Mesothelial cell of epicardium (in vitro differentiated cells): ENCODE data around the gene TOMM20. TPM values are rescaled to one million over a fixed set of nuclear protein-coding genes. Genes with fewer than 3 reads are reported as not detected.
A peak's percentile ranks its signal among the peaks of the same experiment; 100 is the strongest.

Source experiments
- DNase-seq, 2 experiments: peaks; one replicate each; pipeline ENCODE4 v3.0.0; 2021; ENCODE audit warnings: low spot score in 2 of 2; ENCODE audit not compliant: unreplicated experiment in 2 of 2
- H3K27ac Mint-ChIP-seq: 2 replicates; pipeline ENCODE4 v1.8.0; 2021; ENCODE audit warnings: mixed read lengths
- H3K27me3 Mint-ChIP-seq: 2 replicates; pipeline ENCODE4 v1.8.0; 2021; ENCODE audit warnings: low read depth, mixed read lengths
- H3K36me3 Mint-ChIP-seq: 2 replicates; pipeline ENCODE4 v1.8.0; 2021; ENCODE audit warnings: mixed read lengths
- H3K4me1 Mint-ChIP-seq: 2 replicates; pipeline ENCODE4 v1.8.0; 2021; ENCODE audit warnings: mixed read lengths
- H3K4me3 Mint-ChIP-seq: 2 replicates; pipeline ENCODE4 v1.8.0; 2021; ENCODE audit warnings: mild to moderate bottlenecking, moderate library complexity, mixed read lengths
- H3K9me3 Mint-ChIP-seq: 2 replicates; pipeline ENCODE4 v1.8.0; 2021; ENCODE audit warnings: mixed read lengths
- CTCF ChIP-seq: fragments of 200-600 bp; sonication (generic); IDR thresholded peaks from one replicate; pipeline ENCODE4 v1.5.0; 2021; ENCODE audit warnings: antibody characterized with exemption; ENCODE audit not compliant: unreplicated experiment
- total RNA-seq: library from RNA; stranded (reverse); gene quantifications from 3 replicates; pipeline ENCODE4 v1.2.1, GENCODE V29; 2021

Gene TOMM20
- total RNA-seq, 1 donor from 2014 or later = 166 TPM

GRCh38 chr1:235067396-235068157 is 61.1 kb downstream of the TOMM20 start:
- Mint-ChIP-seq H3K27ac (peak overlapping the region; percentile 39), H3K27me3 (no peaks in the 10 kb centered on the region), H3K9me3 (no peaks in the 10 kb centered on the region), H3K4me1 (peaks cover 23% of the 10 kb centered on the region), H3K4me3 (no peak overlapping the region), H3K36me3 (no peaks in the 10 kb centered on the region)
- no peak for TF ChIP-seq CTCF
- DNase-seq = no peak

- H3K9me3 Mint-ChIP-seq = no peaks in the 10 kb centered on the region
- H3K27me3 Mint-ChIP-seq = no peaks in the 10 kb centered on the region
- no peak for TF ChIP-seq CTCF
- DNase-seq = no peak
- no peak overlapping the region for H3K27ac Mint-ChIP-seq
- H3K4me3 Mint-ChIP-seq = no peak overlapping the region
- H3K4me1 Mint-ChIP-seq = peaks cover 23% of the 10 kb centered on the region
- H3K36me3 Mint-ChIP-seq = no peaks in the 10 kb centered on the region
These were observed 65.4 kb downstream of the TOMM20 start for GRCh38 chr1:235063068-235063765.

- no peak for TF ChIP-seq CTCF
- peak overlapping the region; percentile 67 for H3K27ac Mint-ChIP-seq
- peaks cover 12% of the 10 kb centered on the region for H3K4me1 Mint-ChIP-seq
- DNase-seq = no peak
- no peaks in the 10 kb centered on the region for H3K36me3 Mint-ChIP-seq
- H3K27me3 Mint-ChIP-seq = no peaks in the 10 kb centered on the region
- no peak overlapping the region for H3K4me3 Mint-ChIP-seq
- H3K9me3 Mint-ChIP-seq = no peaks in the 10 kb centered on the region
These were observed 67.8 kb downstream of the TOMM20 start for GRCh38 chr1:235060607-235061470.

Other genes starting within 250 kb of the TOMM20 start
- 62.6 to 72.1 TPM (median 70.8 TPM) in 3 replicates for gene RBM34, start 32.4 kb upstream of the TOMM20 start, total RNA-seq
- 68.3 to 71.5 TPM (median 68.7 TPM) in 3 replicates for gene ARID4B, start 199.3 kb upstream of the TOMM20 start, total RNA-seq
- gene GGPS1, start 199.7 kb upstream of the TOMM20 start, total RNA-seq = 25.9 to 37.8 TPM (median 30.2 TPM) in 3 replicates
- 29.5 to 35.5 TPM (median 32.0 TPM) in 3 replicates for gene TBCE, start 238.6 kb upstream of the TOMM20 start, total RNA-seq